Activated CD4-positive, alpha-beta T cell treated with anti-CD3 and anti-CD28 coated beads, Interleukin-2, Interleukin-6, amounts not matched to agents 100 ng/mL and 50 ng/mL, durations not matched to agents 16 hours and 8 hours (primary cell): ENCODE data around the gene DAAM2.

ENCODE experiments used
- DNase-seq: peaks from one replicate; pipeline ENCODE4 v3.0.0-alpha.2; 2020

The DAAM2 gene

GRCh38 chr6:39934131-39934757 is 142.1 kb downstream of the DAAM2 start, which contains the start of gene MOCS1:
Gene MOCS1 (minus strand): TSS chr6:39934462. CDS start chr6:39934417, 45 bp downstream.
- peak; percentile 33 for DNase-seq

- DNase-seq, result no peak
Observed at GRCh38 chr6:39935241-39935640, 143.1 kb downstream of the DAAM2 start.

- DNase-seq, result no peak
Observed at GRCh38 chr6:39936857-39937256, 144.7 kb downstream of the DAAM2 start.

GRCh38 chr6:39937686-39938333 is 145.6 kb downstream of the DAAM2 start:
- no peak for DNase-seq

- DNase-seq, result no peak
Observed at GRCh38 chr6:39938773-39939654, 146.8 kb downstream of the DAAM2 start.

GRCh38 chr6:39941138-39941537 is 149.0 kb downstream of the DAAM2 start:
- no peak for DNase-seq

GRCh38 chr6:39941820-39942219 is 149.6 kb downstream of the DAAM2 start:
- DNase-seq, result no peak

- no peak for DNase-seq
Observed at GRCh38 chr6:39942903-39943580, 150.9 kb downstream of the DAAM2 start.

GRCh38 chr6:39945626-39946025 is 153.4 kb downstream of the DAAM2 start:
- no peak for DNase-seq

GRCh38 chr6:39947611-39948068 is 155.5 kb downstream of the DAAM2 start:
- DNase-seq, result no peak

- no peak for DNase-seq
Observed at GRCh38 chr6:39948199-39948791, 156.1 kb downstream of the DAAM2 start.

GRCh38 chr6:39950125-39950720 is 158.0 kb downstream of the DAAM2 start:
- DNase-seq, result no peak

- DNase-seq, result no peak
Observed at GRCh38 chr6:39951191-39951590, 159.0 kb downstream of the DAAM2 start.

GRCh38 chr6:39951716-39952115 is 159.5 kb downstream of the DAAM2 start:
- DNase-seq, result no peak

GRCh38 chr6:39952167-39952566 is 160.0 kb downstream of the DAAM2 start:
- DNase-seq, result no peak

GRCh38 chr6:39953076-39953618 is 161.0 kb downstream of the DAAM2 start:
- DNase-seq, result no peak
